WI38 (cell line): ENCODE measurements around the gene BAG2.

ENCODE experiments used
- H3K4me3 ChIP-seq: 2 replicates; pipeline ENCODE4 v1.5.1; 2011; ENCODE audit warnings: low read depth, mild to moderate bottlenecking, control low read depth, low read length
- CTCF ChIP-seq: IDR thresholded peaks from 2 replicates; pipeline ENCODE4 v1.5.1; 2012; ENCODE audit warnings: low read depth, mild to moderate bottlenecking, control low read depth, low read length

BAG2 gene

GRCh38 chr6:57195457-57195856, 23.3 kb downstream of the BAG2 start:
- no peak for TF ChIP-seq CTCF
- H3K4me3 ChIP-seq: no peak overlapping the region

- no peak overlapping the region for H3K4me3 ChIP-seq
- TF ChIP-seq CTCF: no peak
Observed at GRCh38 chr6:57198926-57199636, 27.0 kb downstream of the BAG2 start.

- TF ChIP-seq CTCF: no peak
Observed at GRCh38 chr6:57201718-57202117, 29.6 kb downstream of the BAG2 start.

GRCh38 chr6:57205550-57206328, 33.6 kb downstream of the BAG2 start:
- TF ChIP-seq CTCF: no peak
- H3K4me3 ChIP-seq: no peak overlapping the region

More at GRCh38 chr6:57201718-57202117, 29.6 kb downstream of the BAG2 start:
- no peak overlapping the region for H3K4me3 ChIP-seq

GRCh38 chr6:57207141-57207540, 35.0 kb downstream of the BAG2 start:
- TF ChIP-seq CTCF: no peak
- no peak overlapping the region for H3K4me3 ChIP-seq

- no peak for TF ChIP-seq CTCF
Observed at GRCh38 chr6:57207872-57208271, 35.7 kb downstream of the BAG2 start.

GRCh38 chr6:57209030-57209429, 36.9 kb downstream of the BAG2 start:
- H3K4me3 ChIP-seq: no peak overlapping the region
- TF ChIP-seq CTCF: no peak

More at GRCh38 chr6:57207872-57208271, 35.7 kb downstream of the BAG2 start:
- no peak overlapping the region for H3K4me3 ChIP-seq
